GM21723 (cell line): Measurements from ENCODE around the gene SBK2.
"Not testable (repeated sequence)": the region's sequence is repeated elsewhere in the genome, so short reads cannot be mapped to it uniquely, and the experiment has no call there.

ENCODE experiments used
- ATAC-seq: cut with Tn5 transposase; IDR thresholded peaks from one replicate; pipeline ENCODE4 v1.9.1; 2021; ENCODE audit warnings: mild to moderate bottlenecking, moderate library complexity; ENCODE audit not compliant: unreplicated experiment

Gene SBK2

GRCh38 chr19:55536366-55536765, 567 bp downstream of the SBK2 start:
- ATAC-seq = no peak

- ATAC-seq = no peak
These were observed 975 bp downstream of the SBK2 start for GRCh38 chr19:55535965-55536350.

DNA sequence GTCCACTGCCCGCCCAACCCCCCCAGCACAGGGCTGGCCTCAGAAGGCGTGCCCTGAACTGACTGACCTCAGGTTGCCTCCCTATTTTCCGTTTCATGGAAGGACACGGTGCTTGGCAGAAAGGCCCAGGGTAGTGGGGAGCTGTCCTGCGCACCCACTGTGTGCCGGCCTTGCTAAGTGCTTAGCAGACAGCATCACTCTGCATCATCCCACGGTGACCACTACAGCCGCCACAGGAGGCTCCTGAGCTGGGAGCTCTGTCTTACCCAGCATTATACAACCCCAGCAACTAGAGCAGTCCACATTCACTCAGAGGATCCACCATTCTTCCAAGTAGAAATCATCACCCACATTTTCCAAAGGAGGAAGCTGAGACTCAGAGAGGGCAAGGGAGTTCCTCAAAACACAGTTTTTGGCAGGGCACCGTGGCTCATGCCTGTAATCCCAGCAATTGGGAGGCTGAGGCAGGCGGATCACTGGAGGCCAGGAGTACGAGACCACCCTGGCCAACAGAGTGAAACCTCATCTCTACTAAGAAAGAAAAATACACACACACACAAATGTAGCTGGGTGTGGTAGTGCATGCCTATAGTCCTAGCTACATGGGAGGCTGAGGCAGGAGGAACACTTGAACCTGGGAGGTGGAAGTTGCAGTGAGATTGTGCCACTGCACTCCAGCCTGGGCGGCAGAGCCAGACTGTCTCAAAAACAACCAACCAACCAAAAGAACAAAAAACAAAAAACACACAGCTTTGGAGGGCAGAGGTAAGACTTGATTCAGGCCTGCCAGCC, 1.6 kb downstream of the SBK2 start:
- no peak for ATAC-seq

DNA sequence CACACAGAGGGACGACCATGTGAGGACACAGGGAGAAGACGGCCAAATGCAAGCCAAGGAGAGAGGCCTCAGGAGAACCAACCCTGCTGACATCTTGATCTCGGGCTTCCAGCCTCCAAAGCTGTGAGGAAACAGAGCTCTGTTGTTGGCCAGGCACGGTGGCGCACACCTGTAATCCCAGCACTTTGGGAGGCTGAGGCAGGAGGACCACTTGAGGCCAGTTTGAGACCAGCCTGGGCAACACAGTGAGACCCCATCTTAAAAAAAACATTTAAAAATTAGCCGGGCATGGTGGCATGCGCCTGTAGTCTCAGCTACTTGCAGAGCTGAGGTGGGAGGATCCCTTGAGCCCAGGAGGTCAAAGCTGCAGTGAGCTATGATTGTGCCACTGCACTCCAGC, 2.7 kb downstream of the SBK2 start:
- ATAC-seq = not testable (repeated sequence)

DNA sequence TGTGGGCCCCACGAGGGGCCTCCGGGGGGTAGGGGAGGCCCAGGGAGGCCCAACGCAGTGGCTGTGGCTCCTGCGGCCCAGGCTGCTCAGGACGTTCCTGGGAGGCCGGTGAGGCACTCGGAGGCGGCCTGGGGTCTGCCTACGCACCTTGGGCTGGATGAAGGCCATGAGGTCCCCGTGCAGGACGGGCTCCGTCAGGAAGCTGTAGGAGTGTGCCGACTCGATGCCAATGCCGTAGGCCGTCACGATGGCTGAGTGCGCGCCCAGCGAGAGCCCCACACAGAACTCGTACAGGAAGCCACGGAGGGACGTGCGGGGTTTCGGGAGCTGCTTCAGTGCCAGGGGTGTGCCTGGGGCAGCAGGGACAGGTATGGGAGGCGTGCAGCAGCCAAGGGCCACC, 5.9 kb downstream of the SBK2 start:
- ATAC-seq = no peak

DNA sequence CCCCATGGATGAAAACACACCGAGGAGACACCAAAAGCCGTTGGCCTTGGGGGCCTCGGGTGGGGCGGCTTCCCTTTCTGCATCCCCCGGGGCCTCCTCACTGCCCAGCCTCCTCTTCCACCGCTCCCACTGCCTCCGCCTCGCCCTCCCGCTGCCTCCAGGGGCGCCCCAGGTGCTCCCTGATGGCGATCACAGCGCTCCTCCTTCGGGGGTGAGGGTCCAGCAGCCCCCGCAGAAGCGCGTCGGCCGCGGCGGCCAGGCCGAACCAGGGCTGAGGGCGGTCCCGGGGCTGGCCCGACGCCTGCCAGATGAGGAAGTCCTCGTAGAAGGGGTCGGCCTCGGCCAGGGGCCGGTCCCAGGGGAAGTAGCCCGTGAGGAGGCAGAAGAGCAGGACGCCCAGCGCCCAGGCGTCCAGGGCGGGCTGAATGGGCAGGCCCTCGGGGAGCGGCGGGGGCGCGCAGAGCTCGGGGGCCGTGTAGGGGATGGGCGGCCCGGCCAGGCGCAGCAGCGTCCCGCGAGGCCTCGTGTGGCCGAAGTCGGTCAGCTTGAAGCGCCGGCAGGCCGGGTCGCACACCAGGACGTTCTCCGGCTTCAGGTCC, 7.2 kb downstream of the SBK2 start:
- no peak for ATAC-seq

DNA sequence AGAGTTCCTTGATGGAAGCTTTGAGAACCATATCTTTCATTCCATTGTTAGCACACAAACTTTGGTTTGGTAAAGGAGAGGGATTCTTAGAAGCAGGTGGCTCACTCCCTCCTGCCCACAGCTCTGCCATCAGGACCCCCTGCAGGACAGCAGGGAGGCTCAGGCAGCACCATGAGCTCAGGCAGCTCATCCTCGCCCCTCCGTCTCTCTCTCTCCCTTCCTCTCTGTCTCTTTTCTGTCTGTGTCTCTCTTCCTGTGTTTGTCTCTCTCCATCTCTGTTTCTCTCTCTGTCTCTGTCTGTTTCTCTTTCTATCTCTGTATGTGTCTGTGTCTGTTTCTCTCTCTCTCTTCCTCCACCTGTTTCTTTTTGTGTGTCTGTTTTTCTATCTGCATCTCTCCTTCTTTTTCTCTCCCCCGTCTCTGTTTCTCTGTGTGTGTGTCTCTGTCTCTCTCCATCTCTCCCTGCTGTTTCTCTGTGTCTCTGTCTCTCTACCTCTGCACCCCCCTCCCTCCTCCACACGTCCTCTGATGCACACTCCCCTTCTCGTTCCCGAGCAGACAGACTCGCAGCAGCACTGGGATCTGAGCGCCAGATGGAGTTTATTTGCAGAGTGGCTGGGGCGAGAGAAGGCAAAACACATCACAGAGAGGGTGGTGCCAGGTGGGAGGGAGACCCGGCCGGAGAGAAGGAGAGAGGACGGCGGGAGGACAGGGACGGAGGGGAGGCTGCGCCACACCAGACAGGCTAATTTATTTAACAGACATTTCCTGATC, 8.7 kb downstream of the SBK2 start:
- ATAC-seq = no peak

DNA sequence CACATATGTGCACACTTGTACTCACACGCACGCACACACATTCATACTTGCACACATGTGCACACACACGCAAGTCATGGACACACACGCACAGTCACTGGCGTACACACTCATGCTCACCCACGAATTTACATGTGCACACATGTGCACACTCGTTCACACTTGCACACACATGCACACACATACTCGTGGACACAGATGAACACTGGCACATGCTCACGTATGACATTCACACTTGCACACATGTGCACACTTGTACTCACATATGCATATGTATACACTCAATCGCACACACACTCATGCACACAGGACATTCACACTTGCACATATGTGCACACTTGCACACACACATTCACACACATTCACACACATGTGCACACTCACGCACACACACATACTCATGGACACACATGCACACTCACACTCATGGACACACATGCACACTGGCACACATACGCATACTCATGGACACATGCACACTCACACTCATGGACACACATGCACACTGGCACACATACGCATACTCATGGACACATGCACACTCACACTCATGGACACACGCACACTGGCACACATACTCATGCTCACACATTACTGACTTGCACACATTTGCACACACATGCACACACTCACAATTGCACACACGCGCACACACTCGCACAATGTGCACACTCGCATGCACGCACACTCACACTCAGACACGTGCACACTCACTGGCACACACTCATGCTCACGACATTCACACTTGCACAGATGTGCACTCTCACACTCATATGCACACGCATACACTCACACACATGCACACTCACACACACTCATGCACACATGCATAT, 9.5 kb downstream of the SBK2 start:
- no peak for ATAC-seq

DNA sequence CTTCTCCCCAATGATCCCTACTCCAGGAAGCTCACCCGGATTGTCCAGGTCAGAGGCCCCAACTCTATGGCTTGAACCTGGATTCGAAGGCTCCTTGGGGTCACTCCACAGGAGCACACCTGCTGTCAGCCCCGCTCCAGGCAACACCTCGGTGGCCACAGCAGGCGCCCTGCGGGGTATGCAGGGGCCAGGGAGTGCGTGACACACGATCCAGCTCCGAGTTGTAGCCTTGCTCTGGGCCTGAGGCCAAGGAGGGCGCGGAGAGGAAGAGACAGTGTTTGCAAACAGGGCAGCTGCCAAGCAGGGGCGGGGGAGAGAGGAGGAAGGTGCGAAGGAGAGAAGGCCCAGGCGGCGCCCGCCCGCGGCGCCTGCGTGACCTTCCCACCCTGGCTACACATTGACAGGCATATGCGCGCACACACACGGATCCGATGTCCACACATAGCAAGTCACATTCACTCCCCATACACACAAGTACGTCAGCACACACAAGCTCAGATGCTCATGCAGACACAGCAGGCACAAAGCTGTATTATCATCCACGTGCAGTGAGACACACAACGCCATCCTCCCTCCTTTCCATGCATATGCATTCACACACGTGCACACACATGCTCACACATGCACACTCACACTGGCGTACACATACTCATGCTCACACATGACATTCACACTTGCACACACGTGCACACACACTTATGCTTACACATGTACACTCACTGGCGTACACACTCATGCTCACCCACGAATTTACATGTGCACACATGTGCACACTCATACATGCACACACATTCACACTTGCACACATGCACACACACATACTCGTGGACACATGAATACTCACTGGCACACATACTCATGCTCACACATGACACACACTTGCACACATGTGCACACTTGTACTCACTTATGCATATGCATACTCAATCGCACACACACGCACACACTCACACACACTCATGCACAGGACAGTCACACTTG, 10.4 kb downstream of the SBK2 start:
- ATAC-seq = no peak

DNA sequence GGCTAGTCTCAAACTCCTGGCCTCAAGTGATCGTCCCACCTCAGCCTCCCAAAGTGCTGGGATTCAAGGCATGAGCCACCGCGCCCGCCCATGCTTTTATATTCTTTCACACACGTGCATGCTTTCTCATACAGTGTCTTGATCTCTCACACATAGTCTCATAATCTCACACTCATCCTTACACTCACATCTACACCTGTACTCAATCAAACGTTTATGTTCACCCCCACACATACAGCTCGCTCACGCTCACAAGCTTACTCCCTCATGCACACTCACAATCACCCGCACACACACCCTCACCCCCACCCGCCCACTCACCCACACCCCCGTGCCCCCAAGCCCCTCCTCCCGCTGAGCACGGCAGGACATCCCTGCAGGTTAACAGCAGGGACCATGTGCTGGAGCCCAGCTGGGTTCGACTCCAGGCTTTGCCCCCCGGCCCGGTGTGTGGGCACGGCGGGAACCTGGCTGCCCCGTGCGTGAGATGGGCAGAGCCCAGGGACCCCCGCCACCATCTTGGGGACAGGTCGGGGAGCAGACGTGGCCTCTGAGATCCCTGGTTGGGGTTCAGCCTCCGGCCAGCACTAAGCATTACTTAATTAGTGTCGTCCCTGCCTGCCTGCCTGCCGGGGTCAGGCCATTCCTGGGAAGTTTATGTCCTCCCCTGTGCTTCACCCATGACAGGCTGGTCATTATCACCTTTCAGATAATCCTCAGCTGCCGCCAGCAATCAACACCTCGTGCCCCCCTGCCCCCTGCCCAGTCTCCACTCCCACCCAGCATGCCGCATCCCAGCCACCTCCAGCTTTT, 11.4 kb downstream of the SBK2 start:
- no peak for ATAC-seq

DNA sequence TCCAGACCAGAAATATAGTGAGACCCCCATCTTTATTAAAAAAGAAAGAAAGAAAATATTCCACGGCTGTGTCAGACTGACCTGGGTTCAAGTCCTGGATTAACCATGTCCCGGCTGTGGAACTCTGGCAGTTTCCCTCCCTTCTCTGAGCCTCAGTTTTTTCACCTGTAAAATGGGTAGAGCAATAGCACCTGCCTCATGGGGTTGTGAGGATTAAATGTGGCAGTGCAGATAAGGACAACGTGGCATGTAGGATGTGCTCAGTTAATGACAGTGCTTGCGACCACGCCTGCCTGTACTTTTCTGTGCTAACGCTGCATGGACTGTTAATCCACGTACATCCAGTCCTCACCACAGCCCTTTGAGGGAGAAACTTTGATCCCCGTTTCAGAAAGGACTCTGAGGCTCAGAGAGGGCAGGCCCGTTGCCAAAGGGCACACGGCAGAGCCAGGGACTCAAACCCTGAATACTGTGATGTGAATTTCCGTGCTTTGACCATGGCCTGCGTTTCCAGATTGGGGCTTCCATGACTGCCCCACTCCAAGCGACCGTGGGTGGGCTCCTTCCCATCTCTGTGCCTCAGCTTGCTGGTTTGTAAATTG, 16.1 kb downstream of the SBK2 start:
- ATAC-seq = no peak

DNA sequence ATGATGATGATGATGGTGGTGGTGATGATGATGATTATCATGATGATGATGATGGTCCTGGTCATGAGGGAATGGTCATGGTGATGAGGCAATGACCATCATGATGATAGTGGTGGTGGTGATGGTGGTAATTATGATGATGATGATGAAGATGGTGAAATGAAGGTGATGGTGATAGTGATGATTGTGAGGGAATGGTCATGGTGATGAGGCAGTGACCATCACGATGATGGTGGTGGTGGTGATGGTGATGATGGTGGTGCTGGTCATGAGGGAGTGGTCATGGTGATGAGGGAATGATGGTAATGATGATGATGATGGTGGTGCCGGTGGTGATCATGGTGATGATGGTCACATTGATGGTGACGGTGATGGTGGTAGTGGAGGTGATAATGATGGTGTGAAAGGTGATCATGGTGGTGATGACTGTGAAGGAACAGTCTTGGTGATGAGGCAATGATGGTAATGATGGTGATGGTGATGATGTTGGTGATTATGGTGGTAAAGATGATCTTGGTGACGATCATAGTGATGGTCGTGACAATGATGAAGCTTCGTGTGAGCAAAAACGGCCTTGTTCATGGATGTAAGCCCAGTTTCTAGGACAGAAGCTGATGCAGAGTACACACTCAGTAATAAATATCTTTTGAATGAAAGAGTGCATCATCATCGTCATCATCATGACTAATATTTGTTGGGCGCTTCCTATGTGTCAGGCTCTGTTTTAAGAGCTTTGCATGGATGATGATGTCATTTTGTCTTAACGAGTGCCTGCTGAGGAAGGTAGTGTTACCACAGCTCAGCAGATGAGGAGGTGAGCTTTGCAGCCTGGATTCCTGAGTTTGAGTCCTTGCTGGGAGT, 17.3 kb downstream of the SBK2 start:
- no peak for ATAC-seq

GRCh38 chr19:55516878-55517620, 19.9 kb downstream of the SBK2 start:
- ATAC-seq = peak; percentile 97

DNA sequence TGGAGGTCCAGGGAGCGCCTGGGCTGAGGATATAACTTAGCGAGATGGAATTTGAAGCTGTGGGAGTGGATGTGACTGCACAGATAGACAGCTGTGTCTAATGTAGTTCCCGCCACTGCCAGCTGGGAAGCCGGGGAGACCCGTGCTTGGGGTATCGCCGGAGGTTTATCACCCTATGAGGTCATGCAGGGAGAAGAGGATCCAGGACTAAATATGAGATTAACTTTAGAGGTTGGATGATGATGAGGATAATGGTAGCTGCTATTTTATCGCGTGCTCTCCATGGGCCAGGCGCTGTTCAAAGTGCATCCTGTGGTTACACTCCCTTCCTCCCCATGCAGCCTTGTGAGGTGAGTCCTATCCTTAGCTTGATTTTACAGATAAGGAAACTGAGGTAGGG, 28.8 kb downstream of the SBK2 start:
- ATAC-seq = no peak

DNA sequence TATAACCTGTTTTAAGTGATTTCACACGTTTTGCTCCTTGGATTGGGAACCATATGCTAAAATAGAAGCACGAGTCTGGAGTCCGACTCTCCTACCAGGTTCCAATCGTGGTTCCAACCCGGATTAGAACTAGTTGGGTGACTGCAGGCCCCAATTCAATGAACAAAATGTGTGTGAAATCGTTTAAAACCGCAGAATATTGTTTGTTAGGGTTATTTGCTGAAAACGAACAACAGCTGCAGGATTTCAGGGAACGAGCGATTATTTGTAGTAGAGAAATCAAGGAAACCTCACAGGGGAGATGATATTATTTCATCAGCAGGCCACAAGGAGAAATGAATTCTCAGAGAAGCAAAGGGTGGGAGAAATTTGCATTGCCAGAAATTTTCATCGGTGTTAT, 32.0 kb downstream of the SBK2 start:
- ATAC-seq = no peak

- no peak for ATAC-seq
These were observed 32.7 kb downstream of the SBK2 start for GRCh38 chr19:55504252-55504603.
